Measurements from ENCODE around the gene PRICKLE2. TPM values are rescaled to one million over a fixed set of nuclear protein-coding genes. Genes with fewer than 3 reads are reported as not detected.

The PRICKLE2 gene
- total RNA-seq, 1 experiment from 2014 or later = 18.3 TPM

DNA sequence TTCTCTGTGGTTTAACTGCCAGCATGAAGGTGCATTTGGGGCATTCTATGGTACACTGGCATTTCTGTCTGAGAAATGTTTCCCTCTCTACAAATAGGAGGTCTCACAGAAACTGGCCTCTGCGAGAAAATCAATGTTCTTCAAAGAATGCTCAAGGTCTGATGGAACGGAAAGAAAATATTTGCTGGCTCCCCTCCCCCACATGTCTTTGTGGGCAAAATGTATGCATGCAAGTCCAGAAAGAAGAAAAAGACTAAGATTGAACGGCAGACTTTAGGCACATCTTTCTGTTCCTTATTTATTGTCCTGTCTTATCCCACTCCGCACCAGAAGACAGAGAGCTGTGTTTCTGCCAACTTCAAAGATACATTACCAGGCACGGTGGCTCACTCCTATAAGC, 118.1 kb downstream of the PRICKLE2 start:
- Histone ChIP-seq H3K9me3 (replicated peaks) (no peaks in the 10 kb centered on the region), H3K27me3 (replicated peaks) (no peaks in the 10 kb centered on the region), H3K4me3 (no peak overlapping the region), H3K4me1 (replicated peaks) (peaks cover 17% of the 10 kb centered on the region), H3K36me3 (peaks cover 21% of the 10 kb centered on the region), H3K27ac (no peak overlapping the region)
- DNase-seq (ENCODE audit: low read depth in 1 of 2, low spot score in 2 of 2) = no peak

DNA sequence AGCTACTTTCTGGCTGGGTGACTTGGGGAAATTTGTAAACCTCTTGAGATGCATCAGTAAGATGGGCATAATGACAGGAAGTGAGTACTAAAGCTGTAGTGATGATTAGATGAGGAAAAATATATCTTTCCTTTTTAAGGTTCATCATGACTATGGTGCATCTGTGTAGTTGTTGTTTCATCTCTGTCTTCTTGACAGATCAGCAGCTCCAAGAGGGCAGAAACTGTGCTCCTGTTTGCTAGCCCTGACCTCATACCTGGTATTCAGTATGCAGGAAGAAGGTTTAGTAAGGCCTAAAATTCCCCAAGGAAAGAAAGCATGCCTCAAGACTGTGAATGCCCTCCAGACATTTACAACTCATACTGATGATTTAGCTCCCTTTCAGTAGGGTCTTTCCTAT, 119.5 kb downstream of the PRICKLE2 start:
- no peak overlapping the region for H3K27ac ChIP-seq
- H3K4me3 ChIP-seq = no peak overlapping the region
- H3K9me3 ChIP-seq (replicated peaks) = no peaks in the 10 kb centered on the region
- peaks cover 17% of the 10 kb centered on the region for H3K4me1 ChIP-seq (replicated peaks)
- peaks cover 16% of the 10 kb centered on the region for H3K36me3 ChIP-seq
- H3K27me3 ChIP-seq (replicated peaks) = no peaks in the 10 kb centered on the region
- no peak for DNase-seq (ENCODE audit: low read depth in 1 of 2, low spot score in 2 of 2)

DNA sequence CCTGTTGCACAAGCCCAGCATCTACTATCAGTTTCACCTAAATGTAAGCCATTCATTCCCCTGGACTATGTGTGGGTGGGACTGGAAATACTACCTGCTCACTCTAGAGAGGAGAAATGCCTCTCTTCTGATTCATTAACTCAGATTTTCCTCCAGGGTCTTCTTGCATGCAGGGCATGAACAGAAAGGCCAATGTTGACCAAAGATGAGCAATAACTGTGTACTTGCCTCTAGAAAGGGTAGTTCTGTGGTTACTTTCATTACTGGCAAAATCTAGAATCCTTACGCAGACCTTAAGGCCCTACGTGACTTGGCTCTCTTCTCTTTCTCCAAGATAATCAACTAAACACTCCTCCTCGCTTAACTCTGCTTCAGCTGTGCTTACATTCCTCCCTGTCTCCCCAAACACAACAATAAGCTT, 120.6 kb downstream of the PRICKLE2 start:
- Histone ChIP-seq H3K27me3 (replicated peaks) (no peaks in the 10 kb centered on the region), H3K27ac (no peak overlapping the region; the same call in 1 of the 2 replicates), H3K36me3 (peaks cover 12% of the 10 kb centered on the region), H3K4me1 (replicated peaks) (peaks cover 17% of the 10 kb centered on the region), H3K9me3 (replicated peaks) (no peaks in the 10 kb centered on the region), H3K4me3 (no peak overlapping the region)
- no peak for DNase-seq (ENCODE audit: low read depth in 1 of 2, low spot score in 2 of 2)

DNA sequence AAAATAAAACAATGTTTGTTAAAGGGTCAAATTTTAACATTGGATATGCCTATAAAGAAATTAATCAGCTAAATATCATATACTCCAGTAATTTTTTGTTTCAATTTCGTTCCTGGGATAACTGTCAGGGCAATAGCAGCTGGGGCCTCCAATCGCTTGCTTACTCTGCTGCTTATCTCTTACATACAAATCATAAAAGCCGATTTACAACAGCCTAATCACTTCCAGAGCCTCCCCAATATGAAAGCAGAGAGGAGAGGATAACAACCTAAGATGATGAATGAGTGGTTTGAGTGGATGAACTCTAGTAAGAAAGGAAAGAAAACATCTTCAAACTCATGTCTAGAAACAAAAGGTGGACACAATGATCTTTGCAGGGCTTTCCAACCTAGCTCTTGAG, 121.3 kb downstream of the PRICKLE2 start:
- H3K4me3 ChIP-seq = no peak overlapping the region
- H3K9me3 ChIP-seq (replicated peaks) = no peaks in the 10 kb centered on the region
- H3K27ac ChIP-seq = no peak overlapping the region
- H3K27me3 ChIP-seq (replicated peaks) = no peaks in the 10 kb centered on the region
- H3K36me3 ChIP-seq = peaks cover 17% of the 10 kb centered on the region
- no peak for DNase-seq (ENCODE audit: low read depth in 1 of 2, low spot score in 2 of 2)
- H3K4me1 ChIP-seq (replicated peaks) = peaks cover 17% of the 10 kb centered on the region

GRCh38 chr3:64103131-64103530, 122.1 kb downstream of the PRICKLE2 start:
- Histone ChIP-seq H3K27me3 (replicated peaks) (no peaks in the 10 kb centered on the region), H3K9me3 (replicated peaks) (no peaks in the 10 kb centered on the region), H3K4me3 (no peak overlapping the region), H3K27ac (no peak overlapping the region), H3K36me3 (peaks cover 22% of the 10 kb centered on the region), H3K4me1 (replicated peaks) (peaks cover 17% of the 10 kb centered on the region)
- DNase-seq (ENCODE audit: low read depth in 1 of 2, low spot score in 2 of 2) = no peak

DNA sequence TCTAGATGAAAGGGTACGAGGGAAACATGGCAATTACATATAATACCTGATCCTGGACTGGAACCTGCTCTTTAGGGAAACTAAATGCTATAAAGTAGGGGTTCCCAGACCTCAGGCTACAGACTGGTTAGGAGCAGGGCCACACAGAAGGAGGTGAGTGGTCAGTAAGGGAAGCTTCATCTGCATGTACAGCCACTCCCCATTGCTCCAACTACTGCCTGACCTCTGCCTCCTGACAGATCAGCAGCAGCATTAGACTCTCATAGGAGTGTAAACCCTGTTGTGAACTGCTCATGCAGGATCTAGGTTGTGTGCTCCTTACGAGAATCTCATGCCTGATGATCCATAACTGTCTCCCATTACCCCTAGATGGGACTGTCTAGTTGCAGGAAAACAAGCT, 123.1 kb downstream of the PRICKLE2 start:
- Histone ChIP-seq H3K27ac (no peak overlapping the region), H3K4me3 (no peak overlapping the region), H3K9me3 (replicated peaks) (no peaks in the 10 kb centered on the region), H3K4me1 (replicated peaks) (peaks cover 17% of the 10 kb centered on the region), H3K36me3 (peaks cover 26% of the 10 kb centered on the region), H3K27me3 (replicated peaks) (no peaks in the 10 kb centered on the region)
- no peak for DNase-seq (ENCODE audit: low read depth in 1 of 2, low spot score in 2 of 2)

GRCh38 chr3:64099316-64099715, 126.0 kb downstream of the PRICKLE2 start:
- Histone ChIP-seq H3K27me3 (replicated peaks) (no peaks in the 10 kb centered on the region), H3K9me3 (replicated peaks) (no peaks in the 10 kb centered on the region), H3K27ac (no peak overlapping the region), H3K36me3 (peaks cover 33% of the 10 kb centered on the region), H3K4me1 (replicated peaks) (peaks cover 5% of the 10 kb centered on the region; the same call in 1 of the 2 replicates), H3K4me3 (no peak overlapping the region)
- DNase-seq (ENCODE audit: low read depth in 1 of 2, low spot score in 2 of 2) = no peak

GRCh38 chr3:64098670-64099069, 126.6 kb downstream of the PRICKLE2 start:
- H3K36me3 ChIP-seq = peaks cover 33% of the 10 kb centered on the region
- DNase-seq (ENCODE audit: low read depth in 1 of 2, low spot score in 2 of 2) = no peak
- H3K27me3 ChIP-seq (replicated peaks) = no peaks in the 10 kb centered on the region
- peaks cover 5% of the 10 kb centered on the region; the same call in 1 of the 2 replicates for H3K4me1 ChIP-seq (replicated peaks)
- no peak overlapping the region for H3K4me3 ChIP-seq
- H3K27ac ChIP-seq = no peak overlapping the region
- no peaks in the 10 kb centered on the region for H3K9me3 ChIP-seq (replicated peaks)

DNA sequence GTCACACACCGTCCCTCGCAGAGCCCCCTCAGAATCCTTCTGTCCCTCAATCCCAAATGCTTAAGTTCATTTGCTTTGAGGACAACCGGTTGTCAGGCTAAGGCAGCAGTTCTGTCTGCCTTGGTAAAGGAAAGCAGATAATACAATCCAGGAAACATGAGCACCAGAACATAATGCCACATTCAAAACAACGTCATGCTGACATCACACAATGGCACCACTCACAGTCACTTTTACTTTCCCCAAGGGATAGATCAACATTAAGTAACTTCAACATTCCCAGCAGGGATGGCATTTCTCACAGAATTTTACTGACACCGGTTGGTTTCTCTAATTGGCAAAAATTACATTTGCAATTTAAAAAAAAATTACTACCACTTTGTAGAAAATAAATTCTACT, 127.3 kb downstream of the PRICKLE2 start:
- Histone ChIP-seq H3K27me3 (replicated peaks) (no peaks in the 10 kb centered on the region), H3K4me1 (replicated peaks) (peaks cover 5% of the 10 kb centered on the region; the same call in 1 of the 2 replicates), H3K9me3 (replicated peaks) (no peaks in the 10 kb centered on the region), H3K36me3 (peaks cover 33% of the 10 kb centered on the region), H3K4me3 (no peak overlapping the region), H3K27ac (no peak overlapping the region)
- DNase-seq (ENCODE audit: low read depth in 1 of 2, low spot score in 2 of 2) = no peak

DNA sequence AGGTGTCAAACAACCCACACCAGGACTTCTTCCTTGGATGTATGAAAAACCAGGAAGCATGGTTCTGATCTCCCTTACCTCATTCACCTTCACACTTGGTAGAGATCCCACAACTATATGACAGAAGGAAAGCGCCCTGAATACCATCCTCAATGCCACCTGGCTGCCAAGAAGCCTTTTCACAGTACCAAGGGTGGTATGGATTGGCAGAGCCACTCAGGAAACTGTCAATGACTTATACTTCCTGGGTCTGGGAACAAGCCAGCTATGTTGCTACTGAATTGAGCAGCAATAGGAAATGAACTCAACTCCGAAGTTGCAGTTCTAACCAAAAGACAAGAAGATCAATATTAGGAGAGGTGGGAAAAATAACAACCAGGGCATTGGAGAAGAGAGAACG, 129.5 kb downstream of the PRICKLE2 start:
- Histone ChIP-seq H3K4me3 (no peak overlapping the region), H3K27me3 (replicated peaks) (no peaks in the 10 kb centered on the region), H3K27ac (no peak overlapping the region), H3K36me3 (peaks cover 33% of the 10 kb centered on the region), H3K9me3 (replicated peaks) (no peaks in the 10 kb centered on the region), H3K4me1 (replicated peaks) (peaks cover 5% of the 10 kb centered on the region; the same call in 1 of the 2 replicates)
- DNase-seq (ENCODE audit: low read depth in 1 of 2, low spot score in 2 of 2) = no peak

GRCh38 chr3:64094713-64095079, 130.6 kb downstream of the PRICKLE2 start:
- Histone ChIP-seq H3K27me3 (replicated peaks) (no peaks in the 10 kb centered on the region), H3K36me3 (peaks cover 33% of the 10 kb centered on the region), H3K9me3 (replicated peaks) (no peaks in the 10 kb centered on the region), H3K4me1 (replicated peaks) (peaks cover 5% of the 10 kb centered on the region; the same call in 1 of the 2 replicates), H3K27ac (no peak overlapping the region), H3K4me3 (no peak overlapping the region)
- DNase-seq (ENCODE audit: low read depth in 1 of 2, low spot score in 2 of 2) = no peak

- Histone ChIP-seq H3K4me1 (replicated peaks) (peaks cover 5% of the 10 kb centered on the region; the same call in 1 of the 2 replicates), H3K36me3 (peaks cover 29% of the 10 kb centered on the region), H3K4me3 (no peak overlapping the region), H3K27me3 (replicated peaks) (no peaks in the 10 kb centered on the region), H3K27ac (no peak overlapping the region), H3K9me3 (replicated peaks) (no peaks in the 10 kb centered on the region)
- no peak for DNase-seq (ENCODE audit: low read depth in 1 of 2, low spot score in 2 of 2)
These were observed 131.2 kb downstream of the PRICKLE2 start for GRCh38 chr3:64093825-64094712.

GRCh38 chr3:64093211-64093610, 132.1 kb downstream of the PRICKLE2 start:
- H3K9me3 ChIP-seq (replicated peaks) = no peaks in the 10 kb centered on the region
- no peaks in the 10 kb centered on the region for H3K27me3 ChIP-seq (replicated peaks)
- peaks cover 5% of the 10 kb centered on the region; the same call in 1 of the 2 replicates for H3K4me1 ChIP-seq (replicated peaks)
- peaks cover 24% of the 10 kb centered on the region for H3K36me3 ChIP-seq
- no peak overlapping the region for H3K27ac ChIP-seq
- DNase-seq (ENCODE audit: low read depth in 1 of 2, low spot score in 2 of 2) = no peak
- no peak overlapping the region for H3K4me3 ChIP-seq

DNA sequence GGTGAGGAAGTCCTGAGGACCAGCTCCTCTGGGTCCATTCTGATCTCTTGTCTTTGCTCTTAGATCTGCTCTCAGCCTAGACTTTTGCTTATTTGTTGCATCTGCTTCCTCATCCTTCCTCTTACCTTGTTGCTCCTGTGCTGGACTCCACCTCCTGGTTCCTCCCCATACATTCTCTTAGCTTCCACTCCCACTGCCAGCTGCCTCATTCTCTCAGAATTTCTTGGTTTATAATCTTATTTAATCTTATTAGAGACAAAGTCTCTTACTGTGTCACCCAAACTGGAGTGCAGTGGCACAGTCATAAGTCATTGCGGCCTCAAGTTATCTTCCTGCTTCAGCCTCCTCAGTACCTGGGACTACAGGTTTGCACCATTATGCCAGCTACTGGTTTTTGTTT, 133.8 kb downstream of the PRICKLE2 start:
- Histone ChIP-seq H3K27ac (no peak overlapping the region), H3K36me3 (peaks cover 18% of the 10 kb centered on the region), H3K27me3 (replicated peaks) (no peaks in the 10 kb centered on the region), H3K9me3 (replicated peaks) (no peaks in the 10 kb centered on the region), H3K4me1 (replicated peaks) (peaks cover 5% of the 10 kb centered on the region; the same call in 1 of the 2 replicates), H3K4me3 (no peak overlapping the region)
- DNase-seq (ENCODE audit: low read depth in 1 of 2, low spot score in 2 of 2) = no peak
